Measurements from ENCODE around the gene ROR1.
A peak's percentile ranks its signal among the peaks of the same experiment; 100 is the strongest.

The ROR1 gene

DNA sequence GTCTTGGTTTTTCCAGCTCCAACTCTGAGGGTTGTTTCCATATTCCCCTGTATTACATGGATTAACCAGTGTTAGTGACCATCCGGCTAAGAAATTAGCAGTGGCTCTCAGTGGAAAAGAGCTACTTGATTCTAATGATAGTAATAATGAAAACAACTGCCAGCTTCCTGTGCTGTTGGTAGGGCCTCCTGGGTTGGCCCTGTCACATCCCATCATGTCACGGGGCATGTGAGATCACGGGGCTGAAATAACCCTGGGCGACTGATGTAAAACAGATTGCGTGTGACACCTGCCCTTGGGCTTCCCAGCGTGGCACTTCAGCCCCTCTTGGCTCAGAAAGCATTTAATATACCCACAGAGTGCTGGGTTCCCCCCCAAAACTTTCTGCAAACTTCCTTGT is 149.0 kb downstream of the ROR1 start:
- 87% methylated on average over 6 of the region's 6 CpGs for WGBS

GRCh38 chr1:63923302-63923701 is 149.5 kb downstream of the ROR1 start:
- Histone ChIP-seq H3K18ac (ENCODE audit: low read depth in 1 of 2, low read length in 2 of 2) (peak overlapping the region; percentile 11 to 12), H3K27ac (ENCODE audit: low read length, poor library complexity, severe bottlenecking) (no peak overlapping the region), H4K91ac (ENCODE audit: low read length) (no peak overlapping the region), H4K8ac (ENCODE audit: low read length) (no peak overlapping the region), H2AK5ac (ENCODE audit: low read length, severe bottlenecking) (peak overlapping the region; percentile 86), H3K23ac (ENCODE audit: low read length in 2 of 2) (no peak overlapping the region), H3K14ac (ENCODE audit: low read length in 2 of 2) (no peak overlapping the region), H3K9me3 (ENCODE audit: control insufficient read depth, low read length) (no peaks in the 10 kb centered on the region), H3K4me2 (ENCODE audit: low read length, poor library complexity, severe bottlenecking) (no peak overlapping the region), H2BK15ac (ENCODE audit: low read depth, poor library complexity, severe bottlenecking) (no peak overlapping the region), H2AFZ (ENCODE audit: low read depth, low read length) (no peak overlapping the region), H3K27me3 (ENCODE audit: control insufficient read depth in 1 of 2, insufficient read depth in 1 of 2, low read length in 2 of 2) (no peaks in the 10 kb centered on the region), H3K4me1 (ENCODE audit: control insufficient read depth, insufficient read depth, low read depth, low read length) (peaks cover 10% of the 10 kb centered on the region), H3K36me3 (ENCODE audit: control insufficient read depth in 1 of 2, insufficient read depth in 2 of 2, low read depth in 1 of 2, low read length in 2 of 2) (no peaks in the 10 kb centered on the region), H2BK5ac (ENCODE audit: low read depth, low read length, poor library complexity, severe bottlenecking) (no peak overlapping the region), H3K4ac (ENCODE audit: low read depth in 1 of 2, low read length in 2 of 2) (peak overlapping the region in 1 of 2 experiments; percentile 24), H3K4me3 (ENCODE audit: insufficient read depth in 1 of 2, low read depth in 1 of 2, low read length in 2 of 2) (no peak overlapping the region), H2BK120ac (ENCODE audit: low read depth, low read length) (no peak overlapping the region), H2BK12ac (ENCODE audit: low read length in 2 of 2) (no peak overlapping the region), H3K79me1 (replicated peaks; ENCODE audit: low read length, poor library complexity, severe bottlenecking) (peaks cover 16% of the 10 kb centered on the region), H3K9ac (ENCODE audit: low read length) (no peak overlapping the region)
- no peak for DNase-seq
- WGBS, result 95% methylated on average over 2 of the region's 2 CpGs

More for the DNA sequence above, 149.0 kb downstream of the ROR1 start:
- Histone ChIP-seq H3K4me1 (ENCODE audit: control insufficient read depth, insufficient read depth, low read depth, low read length) (peaks cover 11% of the 10 kb centered on the region), H3K18ac (ENCODE audit: low read depth in 1 of 2, low read length in 2 of 2) (peak overlapping the region; percentile 11 to 12), H3K27ac (ENCODE audit: low read length, poor library complexity, severe bottlenecking) (no peak overlapping the region), H3K4me3 (ENCODE audit: insufficient read depth in 1 of 2, low read depth in 1 of 2, low read length in 2 of 2) (no peak overlapping the region), H2AK5ac (ENCODE audit: low read length, severe bottlenecking) (peak overlapping the region; percentile 86), H2BK12ac (ENCODE audit: low read length in 2 of 2) (no peak overlapping the region), H3K14ac (ENCODE audit: low read length in 2 of 2) (no peak overlapping the region), H3K27me3 (ENCODE audit: control insufficient read depth in 1 of 2, insufficient read depth in 1 of 2, low read length in 2 of 2) (no peaks in the 10 kb centered on the region), H2BK15ac (ENCODE audit: low read depth, poor library complexity, severe bottlenecking) (peak overlapping the region; percentile 67), H3K36me3 (ENCODE audit: control insufficient read depth in 1 of 2, insufficient read depth in 2 of 2, low read depth in 1 of 2, low read length in 2 of 2) (no peaks in the 10 kb centered on the region), H4K91ac (ENCODE audit: low read length) (no peak overlapping the region), H2AFZ (ENCODE audit: low read depth, low read length) (no peak overlapping the region), H3K4ac (ENCODE audit: low read depth in 1 of 2, low read length in 2 of 2) (peak overlapping the region in 1 of 2 experiments; percentile 24), H3K4me2 (ENCODE audit: low read length, poor library complexity, severe bottlenecking) (no peak overlapping the region), H2BK120ac (ENCODE audit: low read depth, low read length) (peak overlapping the region; percentile 8), H3K9ac (ENCODE audit: low read length) (no peak overlapping the region), H2BK5ac (ENCODE audit: low read depth, low read length, poor library complexity, severe bottlenecking) (no peak overlapping the region), H3K23ac (ENCODE audit: low read length in 2 of 2) (no peak overlapping the region), H3K9me3 (ENCODE audit: control insufficient read depth, low read length) (no peaks in the 10 kb centered on the region), H3K79me1 (replicated peaks; ENCODE audit: low read length, poor library complexity, severe bottlenecking) (peaks cover 12% of the 10 kb centered on the region), H4K8ac (ENCODE audit: low read length) (peak overlapping the region; percentile 60)
- no peak for DNase-seq

GRCh38 chr1:63924600-63924999 is 150.8 kb downstream of the ROR1 start:
- Histone ChIP-seq H3K27ac (ENCODE audit: low read length, poor library complexity, severe bottlenecking) (no peak overlapping the region), H3K27me3 (ENCODE audit: control insufficient read depth in 1 of 2, insufficient read depth in 1 of 2, low read length in 2 of 2) (no peaks in the 10 kb centered on the region)
- 97% methylated on average over 1 of the region's 3 CpGs for WGBS

GRCh38 chr1:63928186-63929105 is 154.6 kb downstream of the ROR1 start:
- Histone ChIP-seq H3K4me1 (ENCODE audit: control insufficient read depth, insufficient read depth, low read depth, low read length) (no peaks in the 10 kb centered on the region), H3K4me2 (ENCODE audit: low read length, poor library complexity, severe bottlenecking) (no peak overlapping the region), H2BK120ac (ENCODE audit: low read depth, low read length) (no peak overlapping the region), H4K91ac (ENCODE audit: low read length) (no peak overlapping the region), H3K27ac (ENCODE audit: low read length, poor library complexity, severe bottlenecking) (no peak overlapping the region), H2AFZ (ENCODE audit: low read depth, low read length) (no peak overlapping the region), H3K79me1 (replicated peaks; ENCODE audit: low read length, poor library complexity, severe bottlenecking) (peaks cover 17% of the 10 kb centered on the region), H3K36me3 (ENCODE audit: control insufficient read depth in 1 of 2, insufficient read depth in 2 of 2, low read depth in 1 of 2, low read length in 2 of 2) (no peaks in the 10 kb centered on the region), H2AK5ac (ENCODE audit: low read length, severe bottlenecking) (no peak overlapping the region), H3K9ac (ENCODE audit: low read length) (peak overlapping the region; percentile 39), H3K14ac (ENCODE audit: low read length in 2 of 2) (no peak overlapping the region), H3K4ac (ENCODE audit: low read depth in 1 of 2, low read length in 2 of 2) (no peak overlapping the region), H3K4me3 (ENCODE audit: insufficient read depth in 1 of 2, low read depth in 1 of 2, low read length in 2 of 2) (no peak overlapping the region), H2BK15ac (ENCODE audit: low read depth, poor library complexity, severe bottlenecking) (no peak overlapping the region), H3K23ac (ENCODE audit: low read length in 2 of 2) (no peak overlapping the region), H2BK5ac (ENCODE audit: low read depth, low read length, poor library complexity, severe bottlenecking) (no peak overlapping the region), H3K9me3 (ENCODE audit: control insufficient read depth, low read length) (no peaks in the 10 kb centered on the region), H2BK12ac (ENCODE audit: low read length in 2 of 2) (peak overlapping the region in 1 of 2 experiments; percentile 9), H3K27me3 (ENCODE audit: control insufficient read depth in 1 of 2, insufficient read depth in 1 of 2, low read length in 2 of 2) (no peaks in the 10 kb centered on the region), H3K18ac (ENCODE audit: low read depth in 1 of 2, low read length in 2 of 2) (peak overlapping the region in 1 of 2 experiments; percentile 40), H4K8ac (ENCODE audit: low read length) (no peak overlapping the region)
- peak; percentile 12 for DNase-seq
- 31% methylated on average over 4 of the region's 7 CpGs for WGBS

More at GRCh38 chr1:63924600-63924999, 150.8 kb downstream of the ROR1 start:
- Histone ChIP-seq H3K4me1 (ENCODE audit: control insufficient read depth, insufficient read depth, low read depth, low read length) (peaks cover 8% of the 10 kb centered on the region), H2BK15ac (ENCODE audit: low read depth, poor library complexity, severe bottlenecking) (no peak overlapping the region), H4K91ac (ENCODE audit: low read length) (no peak overlapping the region), H3K14ac (ENCODE audit: low read length in 2 of 2) (no peak overlapping the region), H2AK5ac (ENCODE audit: low read length, severe bottlenecking) (no peak overlapping the region), H3K4ac (ENCODE audit: low read depth in 1 of 2, low read length in 2 of 2) (no peak overlapping the region), H3K4me2 (ENCODE audit: low read length, poor library complexity, severe bottlenecking) (no peak overlapping the region), H2BK120ac (ENCODE audit: low read depth, low read length) (no peak overlapping the region), H3K23ac (ENCODE audit: low read length in 2 of 2) (no peak overlapping the region), H3K9ac (ENCODE audit: low read length) (no peak overlapping the region), H2AFZ (ENCODE audit: low read depth, low read length) (no peak overlapping the region), H3K18ac (ENCODE audit: low read depth in 1 of 2, low read length in 2 of 2) (no peak overlapping the region), H4K8ac (ENCODE audit: low read length) (no peak overlapping the region), H3K4me3 (ENCODE audit: insufficient read depth in 1 of 2, low read depth in 1 of 2, low read length in 2 of 2) (no peak overlapping the region), H3K36me3 (ENCODE audit: control insufficient read depth in 1 of 2, insufficient read depth in 2 of 2, low read depth in 1 of 2, low read length in 2 of 2) (no peaks in the 10 kb centered on the region), H3K9me3 (ENCODE audit: control insufficient read depth, low read length) (no peaks in the 10 kb centered on the region), H3K79me1 (replicated peaks; ENCODE audit: low read length, poor library complexity, severe bottlenecking) (peaks cover 15% of the 10 kb centered on the region), H2BK12ac (ENCODE audit: low read length in 2 of 2) (no peak overlapping the region), H2BK5ac (ENCODE audit: low read depth, low read length, poor library complexity, severe bottlenecking) (no peak overlapping the region)
- DNase-seq, result no peak
